Keratinocyte (primary cell): ENCODE results near the gene ADAMTSL3.

ENCODE experiments used
- EZH2 ChIP-seq: IDR thresholded peaks from one replicate; pipeline ENCODE4 v1.6.1; 2012; ENCODE audit warnings: inconsistent platforms, mild to moderate bottlenecking, low read length, moderate library complexity
- TF ChIP-seq, protein P1 (sequence below), 3 experiments: IDR thresholded peaks in 1 of 3; conservative IDR thresholded peaks in 1 of 3; optimal IDR thresholded peaks in 1 of 3; 2 replicates in 2 of 3; 3 replicates in 1 of 3; pipeline versions ENCODE3 to v1.5.1; 2011; ENCODE audit warnings: low read length in 3 of 3, mild to moderate bottlenecking in 3 of 3, moderate library complexity in 2 of 3, control low read depth in 1 of 3, inconsistent platforms in 1 of 3; ENCODE audit not compliant: insufficient read depth in 2 of 3; ENCODE audit errors: extremely low read depth in 1 of 3

DNA sequence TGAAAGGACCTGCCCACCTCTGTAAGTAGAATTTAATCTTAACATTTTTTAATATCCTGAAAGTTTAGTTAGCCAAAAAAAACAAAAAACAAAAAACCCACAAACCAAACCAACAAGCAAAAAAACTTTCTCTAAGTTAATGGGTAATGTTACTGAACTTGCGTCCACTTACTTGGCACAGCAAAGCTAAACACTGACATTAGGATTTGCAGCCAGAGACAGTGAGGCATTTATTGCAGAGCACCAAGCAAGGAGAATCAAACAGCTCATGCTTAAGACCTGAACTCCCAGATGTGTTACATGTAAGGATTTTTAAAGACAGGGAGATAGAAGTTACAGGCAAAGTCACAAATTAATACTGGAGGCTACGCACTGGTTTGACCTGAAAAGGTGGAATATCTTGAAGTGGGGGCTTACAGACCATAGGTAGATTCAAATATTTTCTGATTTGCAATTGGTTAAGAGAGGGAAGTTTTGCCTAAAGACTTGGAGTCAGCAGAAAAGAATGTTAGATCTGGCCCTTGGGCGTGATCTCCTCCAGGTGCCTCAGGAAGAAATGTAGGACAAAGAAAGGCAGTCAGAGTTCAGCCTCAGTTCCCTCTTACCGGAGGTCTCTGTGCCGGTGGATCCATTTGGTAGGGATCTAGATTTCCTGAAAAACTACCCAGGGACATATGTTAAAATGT, 205.0 kb downstream of the ADAMTSL3 start:
- TF ChIP-seq, protein P1, sequence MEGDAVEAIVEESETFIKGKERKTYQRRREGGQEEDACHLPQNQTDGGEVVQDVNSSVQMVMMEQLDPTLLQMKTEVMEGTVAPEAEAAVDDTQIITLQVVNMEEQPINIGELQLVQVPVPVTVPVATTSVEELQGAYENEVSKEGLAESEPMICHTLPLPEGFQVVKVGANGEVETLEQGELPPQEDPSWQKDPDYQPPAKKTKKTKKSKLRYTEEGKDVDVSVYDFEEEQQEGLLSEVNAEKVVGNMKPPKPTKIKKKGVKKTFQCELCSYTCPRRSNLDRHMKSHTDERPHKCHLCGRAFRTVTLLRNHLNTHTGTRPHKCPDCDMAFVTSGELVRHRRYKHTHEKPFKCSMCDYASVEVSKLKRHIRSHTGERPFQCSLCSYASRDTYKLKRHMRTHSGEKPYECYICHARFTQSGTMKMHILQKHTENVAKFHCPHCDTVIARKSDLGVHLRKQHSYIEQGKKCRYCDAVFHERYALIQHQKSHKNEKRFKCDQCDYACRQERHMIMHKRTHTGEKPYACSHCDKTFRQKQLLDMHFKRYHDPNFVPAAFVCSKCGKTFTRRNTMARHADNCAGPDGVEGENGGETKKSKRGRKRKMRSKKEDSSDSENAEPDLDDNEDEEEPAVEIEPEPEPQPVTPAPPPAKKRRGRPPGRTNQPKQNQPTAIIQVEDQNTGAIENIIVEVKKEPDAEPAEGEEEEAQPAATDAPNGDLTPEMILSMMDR (optimal IDR thresholded peaks at IDR 0.05 in 1 of 3, IDR thresholded peaks at IDR 0.05 in 1 of 3, conservative IDR thresholded peaks at IDR 0.05 in 1 of 3; ENCODE audit: extremely low read depth in 1 of 3, insufficient read depth in 2 of 3, low read length in 3 of 3) = no peak
- TF ChIP-seq EZH2 = no peak
